AG08395 (cell line): Measurements from ENCODE around the gene SOS2.
"Not testable (repeated sequence)": the region's sequence is repeated elsewhere in the genome, so short reads cannot be mapped to it uniquely, and the experiment has no call there.

Experiments
- DNase-seq: peaks from one replicate; pipeline ENCODE4 v3.0.0; 2012; ENCODE audit warnings: mixed read lengths, low spot score

Gene SOS2

DNA sequence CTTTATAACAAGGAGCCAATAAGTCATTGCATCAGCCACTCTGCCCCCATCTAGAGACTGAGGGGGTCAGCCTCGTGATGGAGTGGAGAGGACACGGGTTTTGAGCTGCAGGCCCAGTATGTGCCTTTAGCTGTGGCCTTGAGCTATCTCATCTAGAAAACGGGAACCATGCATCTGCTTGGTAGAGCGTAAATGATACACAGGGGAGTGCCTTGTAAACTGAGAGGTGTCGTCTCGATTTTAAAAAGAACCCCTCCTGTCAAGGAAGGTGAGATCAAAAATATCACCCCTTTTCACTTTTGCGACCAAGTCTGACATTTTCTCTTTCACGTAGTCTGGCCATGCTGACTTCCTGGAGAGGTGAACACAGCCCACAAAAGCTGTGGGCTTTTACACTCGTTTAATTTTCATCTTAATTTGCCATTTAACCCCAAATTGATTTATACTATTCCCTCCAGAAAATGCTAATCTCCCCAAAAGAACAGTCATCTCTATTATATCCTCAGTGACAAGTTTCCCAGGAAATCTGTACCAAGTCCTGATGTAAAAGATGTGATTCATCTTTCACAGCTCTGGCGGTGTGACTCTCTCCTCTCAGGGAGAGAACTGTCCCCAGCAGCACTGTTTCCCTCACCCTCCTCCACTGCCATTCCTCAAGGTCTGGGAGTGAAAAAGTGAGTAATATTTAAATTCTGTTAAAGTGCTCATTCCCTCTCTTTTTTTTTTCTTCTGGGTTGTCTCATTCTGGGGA lies 145.6 kb downstream of the SOS2 start:
- DNase-seq = peak; percentile 80

DNA sequence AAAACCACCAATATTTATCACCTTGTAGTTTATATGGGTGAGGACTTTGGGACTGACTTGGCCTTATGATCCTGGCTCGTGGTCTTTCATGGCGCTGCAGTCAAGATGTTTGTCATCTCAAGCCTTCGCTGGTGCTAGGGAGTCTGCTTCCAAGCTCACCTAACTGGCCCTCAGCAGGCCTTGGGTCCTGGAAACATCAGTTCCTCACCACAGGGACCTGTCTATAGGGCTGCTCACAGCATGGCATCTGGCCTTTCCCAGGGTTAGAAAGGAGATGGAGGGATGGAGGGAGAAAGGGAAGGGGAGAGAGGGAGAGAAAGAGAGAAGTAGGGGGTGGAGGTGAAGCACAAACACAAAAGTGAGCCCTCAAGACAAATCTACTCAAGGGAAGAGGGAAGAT lies 146.7 kb downstream of the SOS2 start:
- DNase-seq = no peak

DNA sequence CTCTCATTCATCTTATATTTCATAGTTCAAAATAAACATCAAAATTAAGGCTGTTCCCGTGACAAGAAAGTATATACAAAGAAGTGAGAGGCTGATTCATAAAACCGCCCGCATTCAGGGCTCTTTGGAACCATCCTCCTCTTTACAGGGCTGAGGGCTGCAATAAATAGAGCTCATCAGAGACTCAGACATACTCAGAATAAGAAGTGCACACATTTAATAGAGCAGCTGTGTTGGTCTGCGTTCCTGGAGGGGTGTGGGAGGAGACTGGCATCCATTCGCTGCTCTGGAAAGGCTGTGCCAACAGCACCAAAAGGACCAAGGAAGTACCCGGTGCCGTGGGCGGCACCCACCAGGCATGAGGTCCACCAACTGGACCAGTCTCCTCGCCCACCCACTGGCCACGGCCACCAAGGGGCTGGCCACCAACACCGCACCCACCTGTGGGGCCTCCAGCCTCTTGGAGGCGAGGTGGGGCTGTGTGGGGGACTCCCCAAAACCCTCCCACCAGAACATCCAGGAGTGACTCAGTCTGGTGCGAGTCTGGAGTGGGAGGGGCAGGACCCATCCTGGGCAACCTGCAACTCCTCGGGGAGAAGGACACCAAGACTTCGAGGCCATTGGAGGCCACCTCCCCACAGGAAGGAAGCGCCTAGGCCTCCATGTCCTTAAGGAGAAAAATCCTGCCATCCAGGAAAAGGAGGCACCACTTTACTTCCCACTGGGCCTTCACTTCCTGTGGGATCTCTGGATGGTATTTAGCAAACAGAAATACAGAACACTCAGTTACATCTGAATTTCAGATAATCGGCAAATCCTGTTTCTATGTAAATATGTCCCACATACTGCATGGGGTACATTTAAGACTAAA lies 147.7 kb downstream of the SOS2 start:
- DNase-seq = no peak

DNA sequence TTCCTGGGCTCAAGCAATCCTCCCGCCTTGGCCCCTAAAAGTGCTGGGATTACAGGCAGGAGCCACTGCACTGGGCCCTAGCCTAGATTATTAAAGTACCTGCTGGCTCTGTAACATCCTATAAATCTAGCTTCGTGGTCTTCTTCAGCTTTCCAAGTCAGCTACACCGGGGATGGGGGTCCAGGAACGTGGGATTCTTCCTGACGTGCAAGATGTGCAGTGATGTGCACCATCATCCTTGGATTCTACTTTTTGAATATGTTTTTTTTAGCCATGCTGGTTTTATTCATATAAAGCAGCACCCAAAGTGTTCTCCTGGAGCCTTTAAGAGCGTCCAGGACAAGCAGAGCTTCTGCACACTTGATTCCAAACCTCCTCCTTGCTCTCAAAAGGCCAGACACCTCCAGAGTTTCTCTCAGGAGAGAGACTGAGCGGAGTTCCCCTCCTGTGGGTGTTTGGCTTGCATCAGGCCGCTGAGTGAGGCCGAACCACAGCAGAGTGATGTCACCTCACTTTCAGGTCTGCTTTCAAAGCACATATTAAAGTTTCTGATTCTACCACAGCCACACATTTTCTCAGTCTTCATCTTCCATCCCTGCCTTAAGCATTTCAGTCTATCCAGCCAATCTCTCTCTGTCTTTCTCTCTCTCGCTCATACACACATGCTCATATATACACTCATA lies 148.5 kb downstream of the SOS2 start:
- no peak for DNase-seq

DNA sequence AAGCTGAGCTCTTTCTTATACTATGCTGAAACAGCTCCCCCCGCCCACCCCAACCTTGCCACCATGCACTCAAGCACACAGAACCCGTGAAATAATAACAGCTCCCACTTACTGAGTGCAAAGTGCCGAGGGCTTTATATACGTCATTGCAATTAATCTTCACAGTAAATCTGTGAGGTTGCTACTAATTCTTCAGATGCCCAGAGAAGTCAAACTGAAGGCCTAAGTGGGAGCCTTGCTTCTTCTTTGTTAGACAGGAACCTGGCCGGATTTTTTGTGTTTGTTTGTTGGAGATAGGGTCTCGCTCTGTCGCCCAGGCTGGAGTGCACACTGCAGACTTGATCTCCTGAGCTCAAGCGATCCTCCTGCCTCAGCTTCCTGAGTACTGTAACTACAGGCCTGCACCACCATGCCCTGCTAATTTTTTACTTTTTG lies 149.1 kb downstream of the SOS2 start:
- no peak for DNase-seq

DNA sequence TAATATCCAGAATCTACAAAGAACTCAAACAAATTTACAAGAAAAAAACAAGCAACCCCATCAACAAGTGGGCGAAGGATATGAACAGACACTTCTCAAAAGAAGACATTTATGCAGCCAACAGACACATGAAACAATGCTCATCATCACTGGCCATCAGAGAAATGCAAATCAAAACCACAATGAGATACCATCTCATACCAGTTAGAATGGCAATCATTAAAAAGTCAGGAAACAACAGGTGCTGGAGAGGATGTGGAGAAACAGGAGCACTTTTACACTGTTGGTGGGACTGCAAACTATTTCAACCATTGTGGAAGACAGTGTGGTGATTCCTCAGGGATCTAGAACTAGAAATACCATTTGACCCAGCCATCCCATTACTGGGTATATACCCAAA lies 152.3 kb downstream of the SOS2 start:
- not testable (repeated sequence) for DNase-seq

DNA sequence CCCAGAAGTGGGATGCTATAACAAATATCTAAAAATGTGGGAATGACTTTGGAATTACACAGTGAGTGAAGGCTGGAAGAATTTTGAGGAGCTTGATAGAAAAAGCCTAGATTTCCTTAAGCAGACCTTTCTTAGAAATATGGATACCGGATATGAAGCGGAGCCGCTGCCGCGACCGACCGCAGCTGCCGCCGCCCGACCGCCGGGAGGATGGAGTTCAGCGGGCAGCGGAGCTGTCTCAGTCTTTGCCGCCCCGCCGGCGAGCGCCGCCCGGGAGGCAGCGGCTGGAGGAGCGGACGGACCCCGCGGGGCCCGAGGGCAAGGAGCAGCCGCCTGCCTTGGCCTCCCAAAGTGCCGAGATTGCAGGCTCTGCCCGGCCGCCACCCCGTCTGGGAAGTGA lies 157.7 kb downstream of the SOS2 start:
- DNase-seq = not testable (repeated sequence)

DNA sequence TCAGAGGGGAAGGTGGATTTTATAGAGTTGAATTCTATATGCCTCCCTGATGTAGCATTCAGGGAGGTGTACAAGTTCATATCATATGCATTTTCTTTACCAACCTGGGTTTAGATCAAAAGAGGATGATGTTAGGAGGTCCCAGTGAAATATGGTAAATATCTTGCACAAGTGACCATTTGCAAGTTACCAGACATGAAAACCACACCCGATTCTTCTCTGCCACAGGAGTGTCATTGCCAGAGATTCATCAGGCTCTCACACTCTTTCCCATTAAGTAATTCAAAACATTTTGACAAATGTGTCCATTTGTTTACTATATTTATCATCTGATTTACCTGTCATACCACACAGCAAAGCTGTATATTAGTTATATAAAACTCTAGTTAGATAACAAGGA lies 159.0 kb downstream of the SOS2 start:
- DNase-seq = no peak

DNA sequence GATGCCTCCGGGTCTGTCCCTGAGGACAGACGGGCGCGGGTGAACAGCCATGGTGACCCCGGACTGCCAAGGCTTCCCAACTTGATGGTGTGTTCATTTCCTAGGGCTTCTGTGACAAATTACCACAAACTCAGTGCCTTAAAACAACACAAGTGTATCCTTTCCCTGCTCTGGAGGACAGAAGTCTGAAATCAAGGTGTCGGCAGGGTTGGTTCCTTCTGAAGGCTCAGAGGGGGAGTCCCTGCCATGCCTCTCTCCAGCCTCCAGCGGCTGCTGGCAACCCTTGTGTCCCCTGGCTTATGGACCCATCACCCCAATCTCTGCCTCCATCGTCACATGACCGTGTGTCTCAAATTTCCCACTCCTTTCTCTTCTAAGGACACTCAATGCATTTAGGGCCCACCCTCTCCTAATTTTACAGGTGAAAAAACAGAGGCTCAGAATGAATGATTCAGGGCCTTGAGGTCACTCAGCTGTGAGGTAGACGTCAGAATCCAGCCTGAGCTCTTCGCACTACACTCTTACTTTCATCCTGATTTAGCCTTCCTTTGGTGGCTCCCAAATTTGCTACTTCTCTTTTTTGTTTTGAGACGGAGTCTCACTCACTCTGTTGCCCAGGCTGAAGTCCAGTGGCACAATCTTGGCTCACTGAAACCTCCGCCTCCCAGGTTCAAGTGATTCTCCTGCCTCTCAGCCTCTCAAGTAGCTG lies 160.4 kb downstream of the SOS2 start:
- DNase-seq = no peak

DNA sequence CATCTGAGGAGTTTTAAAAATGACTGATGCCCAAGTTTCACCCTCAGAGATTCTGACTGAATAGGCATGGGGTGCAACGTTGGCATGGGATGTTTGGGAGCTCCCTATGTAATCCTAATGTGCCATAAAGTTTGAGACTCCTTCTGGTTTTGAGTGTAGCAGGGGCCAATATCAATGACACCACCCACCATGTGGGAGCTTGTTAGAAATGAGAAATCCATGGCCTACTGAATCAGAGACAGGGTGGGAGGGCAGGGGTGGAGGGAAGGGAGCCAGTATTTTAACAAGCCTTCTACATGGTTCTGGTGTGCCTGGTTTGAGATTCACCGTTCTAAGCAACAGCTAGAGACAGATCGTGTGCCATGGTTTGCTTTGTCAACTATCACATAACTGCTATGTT lies 161.1 kb downstream of the SOS2 start:
- no peak for DNase-seq

DNA sequence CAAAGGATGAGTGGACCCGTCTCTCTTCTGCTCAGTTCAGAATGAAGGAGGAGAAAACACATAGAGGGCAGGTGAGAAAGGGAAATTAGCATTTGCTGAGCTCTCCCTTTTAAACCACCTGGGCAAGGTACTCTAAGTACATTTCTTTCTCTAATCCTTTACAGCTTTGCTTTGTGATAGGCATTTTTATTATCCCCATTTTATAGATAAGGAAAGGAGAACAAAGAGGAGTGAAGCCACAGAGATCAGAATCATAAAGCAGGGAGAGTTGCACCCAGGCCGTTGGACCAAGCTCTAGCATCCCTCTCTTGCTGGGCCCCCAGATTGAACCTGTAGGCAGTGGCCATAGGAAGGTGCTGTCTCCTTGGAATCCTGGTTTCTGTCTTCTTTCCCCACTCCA lies 162.1 kb downstream of the SOS2 start:
- no peak for DNase-seq

DNA sequence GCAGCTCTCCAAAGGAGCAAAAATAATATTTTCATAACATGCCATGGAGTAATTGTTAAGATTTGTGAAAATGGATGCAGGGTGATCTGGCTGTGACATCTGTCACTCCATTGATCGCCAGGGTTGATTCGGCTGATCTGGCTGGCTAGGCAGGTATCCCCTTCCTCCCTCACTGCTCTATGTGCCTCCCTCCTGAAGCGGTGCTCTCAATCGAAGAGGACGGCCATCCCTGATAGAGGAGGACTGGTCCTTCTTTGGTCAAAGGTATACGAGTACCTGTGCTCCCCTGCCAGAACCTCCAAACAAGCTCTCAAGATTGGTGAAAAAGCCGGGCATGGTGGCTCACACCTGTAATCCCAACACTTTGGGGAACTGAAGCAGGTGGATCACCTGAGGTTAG lies 162.9 kb downstream of the SOS2 start:
- DNase-seq = no peak

DNA sequence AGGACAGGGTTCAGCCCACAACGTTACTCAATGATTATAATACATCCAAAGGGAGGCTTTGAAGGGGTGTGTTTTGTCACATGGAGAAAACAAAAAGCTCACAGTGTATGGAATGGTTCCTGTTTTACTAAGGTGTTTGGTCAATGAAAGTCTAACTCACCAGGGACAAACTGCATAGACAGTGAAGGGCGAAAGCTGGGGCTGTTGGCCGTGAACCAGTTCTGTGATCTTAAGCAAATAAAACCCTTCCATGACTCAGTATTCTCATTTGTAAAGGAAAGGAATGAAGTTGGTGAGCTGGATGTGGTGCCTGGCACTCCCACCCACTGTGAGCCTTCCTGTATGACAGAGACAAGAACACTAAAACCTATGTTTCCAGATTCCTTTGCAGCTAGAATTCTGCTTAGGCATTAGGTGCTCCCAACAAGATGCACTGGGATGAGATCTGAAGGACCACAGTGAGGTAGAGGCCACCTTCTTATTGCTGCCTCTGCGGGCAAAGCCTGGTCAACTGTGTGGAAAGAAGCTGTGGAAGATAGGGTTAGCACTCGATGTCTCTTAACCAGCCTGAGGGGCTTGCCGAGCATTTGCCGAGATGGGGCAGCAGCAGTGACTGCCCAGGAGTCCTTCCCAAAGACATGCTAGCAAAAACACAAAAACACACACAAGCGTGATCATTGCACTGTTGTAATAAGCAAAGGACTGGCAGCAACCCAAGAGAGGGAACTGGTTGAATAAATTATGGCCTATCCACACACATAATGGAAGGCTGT lies 163.5 kb downstream of the SOS2 start:
- DNase-seq = no peak
